Astrocyte (in vitro differentiated cells and primary cell): ENCODE measurements around the gene SOBP.

Experiments
- EZH2 ChIP-seq: IDR thresholded peaks from 2 replicates; pipeline ENCODE4 v1.6.1; 2012; ENCODE audit warnings: mild to moderate bottlenecking, low read length, inconsistent platforms; ENCODE audit not compliant: insufficient read depth
- TF ChIP-seq, protein P1 (sequence below): IDR thresholded peaks from 2 replicates; pipeline ENCODE4 v1.5.1; 2011; ENCODE audit warnings: low read depth, mild to moderate bottlenecking, inconsistent platforms, low read length, moderate library complexity; ENCODE audit not compliant: insufficient read depth

GRCh38 chr6:107515955-107516354, 26.0 kb downstream of the SOBP start:
- TF ChIP-seq, protein P1, sequence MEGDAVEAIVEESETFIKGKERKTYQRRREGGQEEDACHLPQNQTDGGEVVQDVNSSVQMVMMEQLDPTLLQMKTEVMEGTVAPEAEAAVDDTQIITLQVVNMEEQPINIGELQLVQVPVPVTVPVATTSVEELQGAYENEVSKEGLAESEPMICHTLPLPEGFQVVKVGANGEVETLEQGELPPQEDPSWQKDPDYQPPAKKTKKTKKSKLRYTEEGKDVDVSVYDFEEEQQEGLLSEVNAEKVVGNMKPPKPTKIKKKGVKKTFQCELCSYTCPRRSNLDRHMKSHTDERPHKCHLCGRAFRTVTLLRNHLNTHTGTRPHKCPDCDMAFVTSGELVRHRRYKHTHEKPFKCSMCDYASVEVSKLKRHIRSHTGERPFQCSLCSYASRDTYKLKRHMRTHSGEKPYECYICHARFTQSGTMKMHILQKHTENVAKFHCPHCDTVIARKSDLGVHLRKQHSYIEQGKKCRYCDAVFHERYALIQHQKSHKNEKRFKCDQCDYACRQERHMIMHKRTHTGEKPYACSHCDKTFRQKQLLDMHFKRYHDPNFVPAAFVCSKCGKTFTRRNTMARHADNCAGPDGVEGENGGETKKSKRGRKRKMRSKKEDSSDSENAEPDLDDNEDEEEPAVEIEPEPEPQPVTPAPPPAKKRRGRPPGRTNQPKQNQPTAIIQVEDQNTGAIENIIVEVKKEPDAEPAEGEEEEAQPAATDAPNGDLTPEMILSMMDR: no peak
- no peak for TF ChIP-seq EZH2
